ENCODE results near the gene FADS3. TPM values are rescaled to one million over a fixed set of nuclear protein-coding genes. Genes with fewer than 3 reads are reported as not detected.

FADS3 gene
- total and polyA plus RNA-seq, 2 of the 13 experiments (the other 11 are each of a cell fraction or from before 2014, with no cell fraction given), result 13.4 to 23.2 TPM

- no TSS peak for BruUV-seq (replicated peaks)
- Histone ChIP-seq H3K27ac (ENCODE audit: extremely low read length, insufficient read depth, low read length) (no peak overlapping the region), H3K9me3 (ENCODE audit: low read length) (no peaks in the 10 kb centered on the region), H3K9ac (ENCODE audit: insufficient read depth, low read depth, low read length) (no peak overlapping the region), H3K4me2 (ENCODE audit: low read depth, low read length) (no peak overlapping the region), H2AFZ (ENCODE audit: low read length) (no peak overlapping the region), H4K20me1 (ENCODE audit: insufficient read depth, low read length) (no peaks in the 10 kb centered on the region), H3K79me2 (ENCODE audit: insufficient read depth, low read length) (no peaks in the 10 kb centered on the region), H3K4me1 (ENCODE audit: insufficient read depth, low read length) (peaks cover 40% of the 10 kb centered on the region), H3K27me3 (ENCODE audit: control insufficient read depth in 1 of 2, insufficient read depth in 2 of 2, low read length in 2 of 2) (peaks cover 8 to 35% of the 10 kb centered on the region in 2 experiments; a peak in 4 of 5 replicates), H3K4me3 (replicated peaks in 1 of 3; ENCODE audit: insufficient read depth in 1 of 3, low read depth in 2 of 3, low read length in 3 of 3) (no peak overlapping the region), H3K36me3 (replicated peaks in 1 of 2; ENCODE audit: control insufficient read depth in 1 of 2, insufficient read depth in 2 of 2, low read length in 2 of 2) (no peaks in the 10 kb centered on the region)
- DNase-seq (ENCODE audit: low spot score) (no peak), ATAC-seq (no peak), FAIRE-seq (no peak)
- ChIA-PET POLR2A (interaction anchor here (0.8 to 2.2 kb wide), 2 partner anchors 10 to 35 kb away, joined by 3 to 11 read pairs; no protein-coding TSS in a partner anchor), CTCF (ENCODE audit: low intra/inter-chr PET ratio, low total read pairs) (no interaction called here)
- in situ Hi-C loops (cut with HindIII; ENCODE audit: extremely low pct_ligation_motif_present, low pct_unique_long_range_greater_than_20kb), result no loop called here
- 56% methylated on average over 5 of the region's 7 CpGs for WGBS (ENCODE audit: low lambda C conversion rate)
- intact Hi-C loops (cut with micrococcal nuclease; ENCODE audit: unreplicated experiment), result no loop called here
- TF ChIP-seq ELF4 (CRISPR knock-in tag; IDR thresholded peaks at IDR 0.05; ENCODE audit: borderline replicate concordance), result no peak
These were observed 23.3 kb upstream of the FADS3 start for GRCh38 chr11:61914471-61915171.

GRCh38 chr11:61913699-61914395 lies 22.5 kb upstream of the FADS3 start:
- H3K36me3 ChIP-seq (replicated peaks in 1 of 2; ENCODE audit: control insufficient read depth in 1 of 2, insufficient read depth in 2 of 2, low read length in 2 of 2), result no peaks in the 10 kb centered on the region
- no peak overlapping the region for H2AFZ ChIP-seq (ENCODE audit: low read length)
- H3K79me2 ChIP-seq (ENCODE audit: insufficient read depth, low read length), result no peaks in the 10 kb centered on the region
- no peaks in the 10 kb centered on the region for H3K9me3 ChIP-seq (ENCODE audit: low read length)
- intact Hi-C loops (cut with micrococcal nuclease; ENCODE audit: unreplicated experiment), result no loop called here
- BruUV-seq (replicated peaks), result no TSS peak
- WGBS (ENCODE audit: low lambda C conversion rate), result 44% methylated on average over 5 of the region's 8 CpGs
- DNase-seq (ENCODE audit: low spot score) (no peak), FAIRE-seq (no peak), ATAC-seq (no peak)
- TF ChIP-seq SMYD3 (CRISPR knock-in tag; IDR thresholded peaks at IDR 0.05) (no peak), ZNF652 (CRISPR knock-in tag; IDR thresholded peaks at IDR 0.05; ENCODE audit: borderline replicate concordance, low read depth) (no peak), ZNF768 (CRISPR knock-in tag; IDR thresholded peaks at IDR 0.05) (peak; percentile 56; the same call in 1 of the 2 replicates)
- peaks cover 6 to 28% of the 10 kb centered on the region in 2 experiments; a peak in 4 of 5 replicates for H3K27me3 ChIP-seq (ENCODE audit: control insufficient read depth in 1 of 2, insufficient read depth in 2 of 2, low read length in 2 of 2)
- H3K4me1 ChIP-seq (ENCODE audit: insufficient read depth, low read length), result peaks cover 34% of the 10 kb centered on the region
- ChIA-PET POLR2A (no interaction called here), CTCF (ENCODE audit: low intra/inter-chr PET ratio, low total read pairs) (no interaction called here)
- H3K4me2 ChIP-seq (ENCODE audit: low read depth, low read length), result no peak overlapping the region
- no peaks in the 10 kb centered on the region for H4K20me1 ChIP-seq (ENCODE audit: insufficient read depth, low read length)
- in situ Hi-C loops (cut with HindIII; ENCODE audit: extremely low pct_ligation_motif_present, low pct_unique_long_range_greater_than_20kb), result no loop called here
- H3K4me3 ChIP-seq (replicated peaks in 1 of 3; ENCODE audit: insufficient read depth in 1 of 3, low read depth in 2 of 3, low read length in 3 of 3), result no peak overlapping the region
- no peak overlapping the region for H3K27ac ChIP-seq (ENCODE audit: extremely low read length, insufficient read depth, low read length)
- no peak overlapping the region for H3K9ac ChIP-seq (ENCODE audit: insufficient read depth, low read depth, low read length)
